Esophagus squamous epithelium (tissue), 4 donors: ENCODE results near the gene TAB2.

Source experiments
- CTCF ChIP-seq, 6 experiments: fragments of 450-650 bp in 4 of 6; fragments of 200-600 bp in 2 of 6; sonication (generic) in 2 of 6; IDR thresholded peaks; one replicate each; pipeline ENCODE4 v1.5.1; 2016 to 2019; ENCODE audit warnings: antibody characterized with exemption in 6 of 6, mild to moderate bottlenecking in 4 of 6, moderate library complexity in 4 of 6
- POLR2A ChIP-seq, 4 donors: fragments of 450-650 bp; IDR thresholded peaks; one replicate each; pipeline ENCODE4 v1.6.1; 2017; ENCODE audit warnings: antibody characterized with exemption in 4 of 4, mild to moderate bottlenecking in 4 of 4, moderate library complexity in 3 of 4

- no peak for TF ChIP-seq CTCF (IDR thresholded peaks at IDR 0.05)
- TF ChIP-seq POLR2A (IDR thresholded peaks at IDR 0.05): no peak
Measured at GRCh38 chr6:149436647-149437046, 119.1 kb downstream of the TAB2 start.
